Colonic mucosa (tissue), 4 donors: Measurements from ENCODE around the gene NDC80. TPM values are rescaled to one million over a fixed set of nuclear protein-coding genes. Genes with fewer than 3 reads are reported as not detected.
"Not testable (repeated sequence)": the region's sequence is repeated elsewhere in the genome, so short reads cannot be mapped to it uniquely, and the experiment has no call there.

Experiments
- DNase-seq: peaks from one replicate; pipeline ENCODE4 v3.0.0-alpha.2; 2020
- H3K27ac ChIP-seq: fragments of 200-600 bp; one replicate; pipeline ENCODE4 v1.8.0; 2021
- H3K27me3 ChIP-seq: fragments of 200-600 bp; one replicate; pipeline ENCODE4 v1.8.0; 2021
- H3K36me3 ChIP-seq: fragments of 200-600 bp; one replicate; pipeline ENCODE4 v1.8.0; 2021
- H3K4me1 ChIP-seq: fragments of 200-600 bp; one replicate; pipeline ENCODE4 v1.8.0; 2021; ENCODE audit warnings: mild to moderate bottlenecking
- H3K4me3 ChIP-seq: fragments of 200-600 bp; one replicate; pipeline ENCODE4 v1.8.0; 2021
- H3K9ac ChIP-seq, 2 donors: one replicate each; pipeline ENCODE4 v1.7.0; 2013; ENCODE audit warnings: control low read depth in 2 of 2, low read depth in 2 of 2, low read length in 2 of 2
- H3K9me3 ChIP-seq: fragments of 200-600 bp; one replicate; pipeline ENCODE4 v1.8.0; 2021
- intact Hi-C: fragments of 100-400 bp; cut with DNase I; formaldehyde crosslinking; loops from one replicate; pipeline ENCODE4 v1.14.1; 2022
- total RNA-seq, 2 donors: library from RNA; stranded (reverse); fragmentation: NEBNext Ultra II Directional in 1 of 2; extraction: Animal tissue kit (Norgen Biotek cat#: 25700) in 1 of 2; gene quantifications; one replicate each; pipeline ENCODE4 v1.2.1, GENCODE V29; 2021
- TF ChIP-seq, protein P1 (sequence below): fragments of 200-600 bp; IDR thresholded peaks from one replicate; pipeline ENCODE4 v1.8.0; 2022; ENCODE audit warnings: antibody characterized with exemption, mild to moderate bottlenecking
- donor health status: healthy.
- donor health status: DM: no; HTN: no; CAD: no.
- donor health status: DM: no; HTN: no; CAD: no.

NDC80 gene
- total RNA-seq, 2 donors from 2014 or later: 6.8 to 27.6 TPM

DNA sequence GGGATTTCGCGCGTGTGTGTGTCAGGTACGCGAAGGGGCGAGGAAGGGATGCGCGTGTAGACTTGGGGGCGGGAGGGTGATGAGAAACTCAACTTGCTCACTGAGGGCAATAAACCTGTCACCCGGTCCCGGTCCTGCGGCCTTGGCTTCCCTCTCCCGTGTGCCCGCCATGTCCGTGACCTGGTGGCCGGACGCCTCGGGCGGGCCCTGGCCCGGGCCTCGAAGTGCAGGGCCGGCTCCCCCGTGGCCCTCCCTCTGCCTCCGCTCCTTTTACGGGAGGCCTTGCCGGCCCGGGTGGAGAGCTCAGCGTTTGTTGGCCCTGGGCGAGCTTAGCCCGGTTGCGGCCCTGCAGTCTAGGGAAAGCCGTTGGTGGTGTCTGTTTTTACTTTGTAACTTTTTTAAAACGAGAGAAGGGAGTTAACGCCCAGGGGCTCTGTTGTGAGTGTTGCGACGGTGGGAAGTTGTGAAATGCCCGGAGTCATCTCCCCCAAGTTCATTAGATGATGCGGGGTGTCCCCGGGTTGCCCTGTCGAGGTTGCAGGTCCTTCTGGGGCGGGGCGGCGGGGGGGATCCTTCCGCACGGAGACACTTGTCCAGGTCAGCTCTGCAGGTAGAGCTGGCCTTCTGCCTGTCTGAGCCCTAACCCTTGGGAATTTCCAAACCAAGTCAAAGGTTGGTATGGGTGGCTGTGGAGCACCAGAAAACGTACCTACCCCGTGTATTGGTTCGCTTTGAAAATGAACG lies 85.1 kb downstream of the NDC80 start:
- intact Hi-C loops: loop anchor here (5.0 kb wide), 1 partner anchor 84 kb away; the partner anchor contains the start of genes METTL4 and NDC80
- TF ChIP-seq, protein P1, sequence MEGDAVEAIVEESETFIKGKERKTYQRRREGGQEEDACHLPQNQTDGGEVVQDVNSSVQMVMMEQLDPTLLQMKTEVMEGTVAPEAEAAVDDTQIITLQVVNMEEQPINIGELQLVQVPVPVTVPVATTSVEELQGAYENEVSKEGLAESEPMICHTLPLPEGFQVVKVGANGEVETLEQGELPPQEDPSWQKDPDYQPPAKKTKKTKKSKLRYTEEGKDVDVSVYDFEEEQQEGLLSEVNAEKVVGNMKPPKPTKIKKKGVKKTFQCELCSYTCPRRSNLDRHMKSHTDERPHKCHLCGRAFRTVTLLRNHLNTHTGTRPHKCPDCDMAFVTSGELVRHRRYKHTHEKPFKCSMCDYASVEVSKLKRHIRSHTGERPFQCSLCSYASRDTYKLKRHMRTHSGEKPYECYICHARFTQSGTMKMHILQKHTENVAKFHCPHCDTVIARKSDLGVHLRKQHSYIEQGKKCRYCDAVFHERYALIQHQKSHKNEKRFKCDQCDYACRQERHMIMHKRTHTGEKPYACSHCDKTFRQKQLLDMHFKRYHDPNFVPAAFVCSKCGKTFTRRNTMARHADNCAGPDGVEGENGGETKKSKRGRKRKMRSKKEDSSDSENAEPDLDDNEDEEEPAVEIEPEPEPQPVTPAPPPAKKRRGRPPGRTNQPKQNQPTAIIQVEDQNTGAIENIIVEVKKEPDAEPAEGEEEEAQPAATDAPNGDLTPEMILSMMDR: no peak
- Histone ChIP-seq H3K4me3 (peak overlapping the region; percentile 86), H3K27me3 (no peaks in the 10 kb centered on the region), H3K4me1 (peaks cover 13% of the 10 kb centered on the region), H3K27ac (peak overlapping the region; percentile 97), H3K36me3 (no peaks in the 10 kb centered on the region), H3K9me3 (no peaks in the 10 kb centered on the region), H3K9ac (peak overlapping the region; percentile 95 to 99)
- peak; percentile 72 for DNase-seq

DNA sequence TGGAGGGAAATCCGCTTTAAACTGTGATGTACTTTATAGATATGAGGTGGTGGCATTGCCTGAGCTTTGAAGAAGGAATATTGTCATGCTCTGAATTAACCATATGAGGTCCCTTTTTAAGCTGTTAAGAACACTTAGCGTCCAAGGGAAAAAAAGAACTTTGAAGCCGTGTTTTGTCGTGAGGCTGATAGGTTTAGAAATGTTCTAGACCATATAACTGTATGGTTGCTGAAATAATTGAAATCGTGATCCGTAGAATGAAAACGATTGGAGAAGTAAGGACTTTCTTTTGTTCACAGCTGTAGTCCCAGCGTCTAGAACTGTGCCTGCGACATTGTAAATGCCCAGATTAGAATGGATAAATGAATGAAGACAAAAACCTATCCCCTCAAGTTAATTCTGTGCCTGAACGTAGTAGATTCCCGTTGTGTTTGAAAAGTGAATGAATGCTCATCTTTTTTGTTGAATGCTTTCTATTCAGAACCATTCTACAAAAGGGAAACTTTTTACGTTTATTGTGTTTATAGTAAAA lies 85.7 kb downstream of the NDC80 start:
- Histone ChIP-seq H3K4me3 (peak overlapping the region; percentile 86), H3K4me1 (peaks cover 13% of the 10 kb centered on the region), H3K9ac (peak overlapping the region; percentile 95 to 99), H3K36me3 (no peaks in the 10 kb centered on the region), H3K27ac (peak overlapping the region; percentile 97), H3K9me3 (no peaks in the 10 kb centered on the region), H3K27me3 (no peaks in the 10 kb centered on the region)
- TF ChIP-seq, protein P1: no peak
- intact Hi-C loops: loop anchor here (5.0 kb wide), 1 partner anchor 85 kb away; the partner anchor contains the start of genes METTL4 and NDC80
- no peak for DNase-seq

DNA sequence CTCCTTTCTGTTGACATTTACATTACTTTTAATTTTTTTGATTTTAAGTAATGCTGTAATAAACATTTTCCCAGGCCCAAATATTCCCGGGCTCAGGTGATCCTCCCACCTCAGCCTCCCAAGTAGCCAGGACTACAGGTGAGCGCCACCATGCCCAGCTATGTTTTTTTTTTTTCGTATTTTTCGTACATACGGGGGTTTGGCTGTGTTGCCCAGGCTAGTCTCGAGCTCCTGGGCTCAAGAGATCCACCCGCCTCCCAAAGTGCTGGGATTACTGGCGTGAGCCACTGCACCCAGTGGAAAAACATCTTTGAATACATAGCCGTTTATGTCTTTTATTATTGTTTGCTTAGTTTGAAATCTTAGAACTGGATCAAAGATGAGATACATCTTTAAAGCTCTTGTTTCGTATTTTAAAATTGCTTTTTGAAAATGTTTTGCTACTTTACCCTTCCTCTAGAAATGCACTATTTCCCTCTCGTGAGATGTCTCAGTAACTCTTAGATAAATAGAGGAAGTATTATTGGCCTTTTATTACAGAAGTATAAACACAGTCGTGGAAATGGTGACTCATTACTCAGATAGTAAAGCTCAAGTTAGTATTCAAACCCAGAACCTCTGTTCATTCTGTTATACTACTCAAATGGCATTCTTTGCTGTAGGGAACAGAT lies 86.6 kb downstream of the NDC80 start:
- intact Hi-C loops: loop anchor here (5.0 kb wide), 1 partner anchor 86 kb away; the partner anchor contains the start of genes METTL4 and NDC80
- DNase-seq: no peak
- TF ChIP-seq, protein P1: no peak
- Histone ChIP-seq H3K4me3 (peak overlapping the region; percentile 86), H3K27ac (peak overlapping the region; percentile 97), H3K4me1 (peaks cover 13% of the 10 kb centered on the region), H3K36me3 (no peaks in the 10 kb centered on the region), H3K27me3 (no peaks in the 10 kb centered on the region), H3K9ac (peak overlapping the region in 1 of 2 donors; percentile 58), H3K9me3 (no peaks in the 10 kb centered on the region)

DNA sequence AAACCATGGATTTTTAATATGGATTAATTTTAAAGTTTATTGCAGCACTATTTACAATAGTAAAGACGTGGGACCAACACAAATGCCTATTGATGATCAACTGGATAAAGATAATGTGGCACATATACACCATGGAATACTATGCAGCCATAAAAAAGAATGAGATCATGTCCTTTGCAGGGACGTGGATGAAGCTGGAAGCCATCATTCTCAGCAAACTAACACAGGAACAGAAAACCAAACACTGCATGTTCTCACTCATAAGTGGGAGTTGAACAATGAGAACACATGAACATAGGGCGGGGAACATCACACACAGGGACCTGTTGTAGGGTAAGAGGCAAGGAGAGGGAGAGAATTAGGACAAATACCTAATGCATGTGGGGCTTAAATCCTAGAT lies 89.5 kb downstream of the NDC80 start:
- H3K9ac ChIP-seq, H3K9me3 ChIP-seq, H3K36me3 ChIP-seq, H3K27ac ChIP-seq, H3K4me3 ChIP-seq, H3K27me3 ChIP-seq, DNase-seq, intact Hi-C loops: not testable (repeated sequence)
- H3K4me1 ChIP-seq: peaks cover 13% of the 10 kb centered on the region

DNA sequence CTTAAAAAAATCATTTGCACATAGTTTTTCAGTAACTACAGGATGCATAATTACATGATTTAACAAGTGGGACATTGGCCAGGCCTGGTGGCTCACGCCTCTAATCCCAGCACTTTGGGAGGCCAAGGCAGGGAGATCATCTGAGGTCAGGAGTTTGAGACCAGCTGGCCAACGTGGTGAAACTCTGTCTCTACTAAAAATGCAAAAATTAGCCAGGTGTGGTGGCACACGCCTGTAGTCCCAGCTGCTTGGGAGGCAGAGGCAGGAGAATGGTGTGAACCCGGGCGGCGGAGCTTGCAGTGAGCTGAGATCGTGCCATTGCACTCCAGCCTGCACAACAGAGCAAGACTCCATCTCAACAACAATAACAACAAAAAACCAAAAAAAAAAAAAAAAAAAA lies 90.9 kb downstream of the NDC80 start:
- H3K27me3 ChIP-seq, intact Hi-C loops, H3K9ac ChIP-seq, H3K4me3 ChIP-seq, DNase-seq, H3K36me3 ChIP-seq, H3K27ac ChIP-seq, H3K9me3 ChIP-seq: not testable (repeated sequence)
- peaks cover 13% of the 10 kb centered on the region for H3K4me1 ChIP-seq

DNA sequence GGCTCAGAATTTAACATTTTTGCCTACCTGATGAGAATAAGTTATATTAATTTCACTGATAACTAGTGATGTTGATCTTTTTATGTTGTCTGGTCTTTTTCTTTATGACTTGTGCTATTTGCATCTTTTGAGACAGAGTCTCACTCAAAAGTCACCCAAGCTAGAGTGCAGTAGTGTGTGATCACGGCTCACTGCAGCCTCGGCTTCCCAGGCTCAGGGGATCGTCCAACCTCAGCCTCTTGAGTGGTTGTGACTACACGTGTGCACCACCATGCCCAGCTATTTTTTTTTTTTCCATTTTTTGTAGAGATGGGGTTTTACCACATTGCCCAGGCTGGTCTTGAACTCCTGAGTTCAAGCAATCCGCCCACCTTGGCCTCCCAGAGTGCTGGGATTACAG lies 91.6 kb downstream of the NDC80 start:
- H3K9me3 ChIP-seq: no peaks in the 10 kb centered on the region
- TF ChIP-seq, protein P1: no peak
- no peak overlapping the region for H3K4me3 ChIP-seq
- no peak overlapping the region for H3K27ac ChIP-seq
- no peaks in the 10 kb centered on the region for H3K27me3 ChIP-seq
- no peak overlapping the region for H3K9ac ChIP-seq
- intact Hi-C loops: no loop called here
- DNase-seq: no peak
- H3K36me3 ChIP-seq: peaks cover 5% of the 10 kb centered on the region
- peaks cover 13% of the 10 kb centered on the region for H3K4me1 ChIP-seq

Other genes with a start within 250 kb of the NDC80 start
- 1 to 10 TPM; 7.2 to 8.2 TPM for gene METTL4, start 52 bp upstream of the NDC80 start, total RNA-seq
- 10 to 100 TPM; 36.5 to 43.3 TPM for gene SMCHD1, start 84.2 kb downstream of the NDC80 start, total RNA-seq